Measurements from ENCODE around the gene MRTO4. TPM values are rescaled to one million over a fixed set of nuclear protein-coding genes. Genes with fewer than 3 reads are reported as not detected.

The MRTO4 gene
- polyA plus RNA-seq, 3 donors: 4.9 to 8.7 (median 8.4) TPM

DNA sequence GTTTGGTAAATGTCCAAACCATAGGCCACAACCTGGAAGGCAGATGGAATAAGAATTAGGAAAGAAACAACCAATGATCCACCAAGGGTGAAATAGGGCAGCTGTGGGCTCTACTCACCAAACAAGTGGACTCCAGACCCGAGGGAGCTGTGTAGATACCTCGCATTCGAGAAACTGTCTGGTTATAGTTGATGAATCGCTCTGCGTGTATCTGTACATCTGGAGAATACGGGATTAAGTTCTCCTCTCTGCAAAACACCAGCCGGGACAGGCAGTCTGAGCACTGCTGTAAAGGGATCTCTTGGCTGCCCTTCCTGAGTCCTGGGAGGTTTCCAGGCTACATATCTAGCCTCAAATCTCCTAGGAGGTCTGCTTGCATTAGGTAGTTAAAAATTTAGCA lies 32.2 kb upstream of the MRTO4 start:
- no peak overlapping the region for H3K4me3 Mint-ChIP-seq
- TF ChIP-seq, protein P1, sequence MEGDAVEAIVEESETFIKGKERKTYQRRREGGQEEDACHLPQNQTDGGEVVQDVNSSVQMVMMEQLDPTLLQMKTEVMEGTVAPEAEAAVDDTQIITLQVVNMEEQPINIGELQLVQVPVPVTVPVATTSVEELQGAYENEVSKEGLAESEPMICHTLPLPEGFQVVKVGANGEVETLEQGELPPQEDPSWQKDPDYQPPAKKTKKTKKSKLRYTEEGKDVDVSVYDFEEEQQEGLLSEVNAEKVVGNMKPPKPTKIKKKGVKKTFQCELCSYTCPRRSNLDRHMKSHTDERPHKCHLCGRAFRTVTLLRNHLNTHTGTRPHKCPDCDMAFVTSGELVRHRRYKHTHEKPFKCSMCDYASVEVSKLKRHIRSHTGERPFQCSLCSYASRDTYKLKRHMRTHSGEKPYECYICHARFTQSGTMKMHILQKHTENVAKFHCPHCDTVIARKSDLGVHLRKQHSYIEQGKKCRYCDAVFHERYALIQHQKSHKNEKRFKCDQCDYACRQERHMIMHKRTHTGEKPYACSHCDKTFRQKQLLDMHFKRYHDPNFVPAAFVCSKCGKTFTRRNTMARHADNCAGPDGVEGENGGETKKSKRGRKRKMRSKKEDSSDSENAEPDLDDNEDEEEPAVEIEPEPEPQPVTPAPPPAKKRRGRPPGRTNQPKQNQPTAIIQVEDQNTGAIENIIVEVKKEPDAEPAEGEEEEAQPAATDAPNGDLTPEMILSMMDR (IDR thresholded peaks at IDR 0.05): no peak
- intact Hi-C loops (cut with micrococcal nuclease): no loop called here
- peaks cover 33% of the 10 kb centered on the region for H4K20me1 ChIP-seq (ENCODE audit: insufficient read depth, low read length)
- H3K4me1 ChIP-seq (ENCODE audit: control insufficient read depth in 1 of 2, insufficient read depth in 2 of 2, low read length in 2 of 2): no peaks in the 10 kb centered on the region
- no peaks in the 10 kb centered on the region for H3K27me3 ChIP-seq (ENCODE audit: control insufficient read depth in 2 of 2, insufficient read depth in 2 of 2, low read length in 2 of 2)
- H3K27ac ChIP-seq (ENCODE audit: low read depth in 1 of 2, low read length in 2 of 2): no peak overlapping the region
- DNase-seq: no peak
- H3K27ac Mint-ChIP-seq: no peak overlapping the region
- H3K4me3 ChIP-seq (replicated peaks in 1 of 3; ENCODE audit: low read depth in 2 of 3, low read length in 3 of 3): no peak overlapping the region
- 95% methylated on average over 6 of the region's 7 CpGs for WGBS (ENCODE audit: insufficient coverage)
- peaks cover 0 to 1% (median 0%) of the 10 kb centered on the region in 3 donors for H3K27me3 Mint-ChIP-seq (ENCODE audit: low read depth in 3 of 3)
- H3K36me3 Mint-ChIP-seq: peaks cover 73 to 87% of the 10 kb centered on the region in 2 donors
- peaks cover 59% of the 10 kb centered on the region for H3K79me2 ChIP-seq (ENCODE audit: insufficient read depth, low read length)
- H3K9me3 Mint-ChIP-seq: no peaks in the 10 kb centered on the region
- H3K4me1 Mint-ChIP-seq: peaks cover 4% of the 10 kb centered on the region
- H3K9ac ChIP-seq (ENCODE audit: insufficient read depth, low read length, poor library complexity, severe bottlenecking): no peak overlapping the region
- no peak overlapping the region for H2AFZ ChIP-seq (ENCODE audit: insufficient read depth, low read depth, low read length, poor library complexity, severe bottlenecking)
- H3K4me2 ChIP-seq (replicated peaks; ENCODE audit: extremely low read depth, low read length, poor library complexity, severe bottlenecking): no peak overlapping the region
- peaks cover 73 to 97% of the 10 kb centered on the region in 2 donors for H3K36me3 ChIP-seq (replicated peaks in 1 of 2; ENCODE audit: control insufficient read depth in 1 of 2, insufficient read depth in 2 of 2, low read length in 2 of 2)
- H3K9me3 ChIP-seq (replicated peaks in 1 of 2; ENCODE audit: control insufficient read depth in 1 of 2, insufficient read depth in 1 of 2, low read length in 2 of 2): no peaks in the 10 kb centered on the region

DNA sequence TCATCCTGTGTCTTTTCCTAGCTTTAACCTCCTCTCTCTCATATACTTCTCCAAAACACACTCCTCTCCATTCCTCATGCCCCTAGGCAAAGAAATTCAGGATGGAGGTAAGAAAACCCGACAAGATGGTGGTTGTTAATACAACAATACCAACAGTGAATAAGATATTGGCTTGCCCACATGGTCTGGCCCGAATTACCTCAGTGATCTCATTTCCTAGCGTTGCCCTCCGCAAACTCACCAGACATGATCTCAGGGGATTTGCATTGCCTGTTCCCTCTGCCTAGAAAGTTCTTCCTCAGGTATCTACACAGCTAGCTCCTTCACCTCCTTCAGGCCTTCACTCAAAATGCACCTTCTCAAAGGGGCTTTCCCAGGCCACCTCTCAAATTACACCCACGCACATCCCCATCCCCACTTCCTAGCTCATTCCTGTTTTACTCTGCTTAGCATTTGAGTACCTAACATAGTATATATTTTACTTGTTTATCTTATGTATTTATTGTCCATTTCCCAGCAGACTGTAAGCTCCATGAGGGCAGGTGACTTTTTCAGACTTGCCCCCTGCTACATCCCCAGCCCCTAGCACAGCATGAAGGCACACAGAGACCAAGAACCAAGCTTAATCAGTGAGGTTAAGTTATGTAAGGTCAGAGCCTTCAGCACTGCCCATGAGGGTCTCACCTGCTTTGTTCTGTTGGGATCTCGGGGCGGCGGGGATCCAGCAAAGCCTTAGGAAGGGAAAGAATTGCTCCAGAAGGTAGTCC lies 31.3 kb upstream of the MRTO4 start:
- Histone ChIP-seq H3K27me3 (ENCODE audit: control insufficient read depth in 2 of 2, insufficient read depth in 2 of 2, low read length in 2 of 2) (no peaks in the 10 kb centered on the region), H3K36me3 (replicated peaks in 1 of 2; ENCODE audit: control insufficient read depth in 1 of 2, insufficient read depth in 2 of 2, low read length in 2 of 2) (peaks cover 81 to 100% of the 10 kb centered on the region in 2 donors), H3K79me2 (ENCODE audit: insufficient read depth, low read length) (peaks cover 51% of the 10 kb centered on the region), H4K20me1 (ENCODE audit: insufficient read depth, low read length) (peaks cover 39% of the 10 kb centered on the region), H3K27ac (ENCODE audit: low read depth in 1 of 2, low read length in 2 of 2) (no peak overlapping the region), H3K9me3 (replicated peaks in 1 of 2; ENCODE audit: control insufficient read depth in 1 of 2, insufficient read depth in 1 of 2, low read length in 2 of 2) (no peaks in the 10 kb centered on the region), H3K9ac (ENCODE audit: insufficient read depth, low read length, poor library complexity, severe bottlenecking) (no peak overlapping the region), H3K4me3 (replicated peaks in 1 of 3; ENCODE audit: low read depth in 2 of 3, low read length in 3 of 3) (no peak overlapping the region), H2AFZ (ENCODE audit: insufficient read depth, low read depth, low read length, poor library complexity, severe bottlenecking) (no peak overlapping the region), H3K4me1 (ENCODE audit: control insufficient read depth in 1 of 2, insufficient read depth in 2 of 2, low read length in 2 of 2) (no peaks in the 10 kb centered on the region), H3K4me2 (replicated peaks; ENCODE audit: extremely low read depth, low read length, poor library complexity, severe bottlenecking) (no peak overlapping the region)
- peak overlapping the region in 6 of 7 donors; percentile 7 to 69 (median 38) for H3K27ac Mint-ChIP-seq
- H3K9me3 Mint-ChIP-seq: no peaks in the 10 kb centered on the region
- peaks cover 78 to 90% of the 10 kb centered on the region in 2 donors for H3K36me3 Mint-ChIP-seq
- intact Hi-C loops (cut with micrococcal nuclease): no loop called here
- peaks cover 0 to 1% (median 0%) of the 10 kb centered on the region in 3 donors for H3K27me3 Mint-ChIP-seq (ENCODE audit: low read depth in 3 of 3)
- DNase-seq: no peak
- TF ChIP-seq, protein P1 (IDR thresholded peaks at IDR 0.05): no peak
- no peak overlapping the region for H3K4me3 Mint-ChIP-seq
- H3K4me1 Mint-ChIP-seq: peaks cover 4% of the 10 kb centered on the region
- WGBS (ENCODE audit: insufficient coverage): 93% methylated on average over 6 of the region's 8 CpGs

All from CD14-positive monocyte (primary cell).